Neuronal stem cell (in vitro differentiated cells): ENCODE data around the gene MMP1.

ENCODE experiments used
- DNase-seq: peaks from one replicate; pipeline ENCODE4 v3.0.0-alpha.2; 2013; ENCODE audit warnings: low spot score
- H2AFZ ChIP-seq: one replicate; pipeline ENCODE4 v1.6.1; 2013; ENCODE audit warnings: mild to moderate bottlenecking, low read length, inconsistent platforms
- H2AK5ac ChIP-seq: 2 replicates; pipeline ENCODE4 v1.6.1; 2013; ENCODE audit warnings: low read depth, mild to moderate bottlenecking, inconsistent platforms, low read length, moderate library complexity, mixed read lengths
- H2BK120ac ChIP-seq: 2 replicates; pipeline ENCODE4 v1.6.1; 2013; ENCODE audit warnings: low read depth, mild to moderate bottlenecking, inconsistent platforms, low read length, moderate library complexity, mixed read lengths
- H2BK12ac ChIP-seq: one replicate; pipeline ENCODE4 v1.6.1; 2013; ENCODE audit warnings: low read length, inconsistent platforms
- H2BK15ac ChIP-seq: 2 replicates; pipeline ENCODE4 v1.6.1; 2013; ENCODE audit warnings: mild to moderate bottlenecking, low read length, inconsistent platforms, mixed read lengths
- H2BK5ac ChIP-seq: one replicate; pipeline ENCODE4 v1.6.1; 2013; ENCODE audit warnings: inconsistent platforms, mild to moderate bottlenecking, low read length, moderate library complexity
- H3K14ac ChIP-seq: one replicate; pipeline ENCODE4 v1.6.1; 2013; ENCODE audit warnings: low read length, inconsistent platforms
- H3K18ac ChIP-seq: 2 replicates; pipeline ENCODE4 v1.6.1; 2013; ENCODE audit warnings: low read length, inconsistent platforms
- H3K23ac ChIP-seq: 2 replicates; pipeline ENCODE4 v1.6.1; 2013; ENCODE audit warnings: low read depth, mild to moderate bottlenecking, mixed read lengths, low read length, inconsistent platforms; ENCODE audit not compliant: poor library complexity
- H3K27ac ChIP-seq: replicated peaks from 3 replicates; pipeline ENCODE4 v1.5.1; 2013; ENCODE audit warnings: low read length, inconsistent platforms
- H3K27me3 ChIP-seq, 3 experiments: 2 replicates each; pipeline ENCODE4 v1.6.1; 2013; ENCODE audit warnings: low read length in 3 of 3, mild to moderate bottlenecking in 2 of 3, inconsistent platforms in 1 of 3, low read depth in 1 of 3, mixed read lengths in 1 of 3, moderate library complexity in 1 of 3; ENCODE audit not compliant: control insufficient read depth in 3 of 3, insufficient read depth in 3 of 3
- H3K36me3 ChIP-seq, 2 donors: replicated peaks in 1 of 2; 2 replicates each; pipeline ENCODE4 v1.6.1; 2013; ENCODE audit warnings: low read length in 2 of 2; ENCODE audit not compliant: control insufficient read depth in 2 of 2, insufficient read depth in 2 of 2
- H3K4ac ChIP-seq: 2 replicates; pipeline ENCODE4 v1.6.1; 2013; ENCODE audit warnings: inconsistent platforms, mild to moderate bottlenecking, low read length, moderate library complexity
- H3K4me1 ChIP-seq, 2 donors: 1 replicate in 1 of 2; 2 replicates in 1 of 2; pipeline ENCODE4 v1.6.1; 2013; ENCODE audit warnings: low read length in 2 of 2, low read depth in 1 of 2; ENCODE audit not compliant: control insufficient read depth in 2 of 2, insufficient read depth in 1 of 2
- H3K4me2 ChIP-seq: one replicate; pipeline ENCODE4 v1.6.1; 2013; ENCODE audit warnings: mild to moderate bottlenecking, low read length, inconsistent platforms; ENCODE audit not compliant: insufficient read depth, poor library complexity, severe bottlenecking
- H3K4me3 ChIP-seq, 2 donors: 2 replicates each; pipeline ENCODE4 v1.5.1; 2013; ENCODE audit warnings: low read length in 2 of 2, mild to moderate bottlenecking in 2 of 2, inconsistent platforms in 1 of 2, moderate library complexity in 1 of 2
- H3K79me1 ChIP-seq: one replicate; pipeline ENCODE4 v1.6.1; 2013; ENCODE audit warnings: low read depth, mild to moderate bottlenecking, inconsistent platforms, low read length, moderate library complexity
- H3K9ac ChIP-seq: one replicate; pipeline ENCODE4 v1.6.1; 2013; ENCODE audit warnings: mild to moderate bottlenecking, low read depth, low read length, inconsistent platforms; ENCODE audit not compliant: poor library complexity
- H3K9me3 ChIP-seq, 2 donors: replicated peaks in 1 of 2; 2 replicates each; pipeline versions ENCODE3 to v1.6.1; 2013; ENCODE audit warnings: low read length in 2 of 2, mild to moderate bottlenecking in 2 of 2, inconsistent platforms in 1 of 2, low read depth in 1 of 2, mixed read lengths in 1 of 2, moderate library complexity in 1 of 2; ENCODE audit not compliant: control insufficient read depth in 2 of 2, insufficient read depth in 1 of 2
- H4K8ac ChIP-seq: one replicate; pipeline ENCODE4 v1.6.1; 2013; ENCODE audit warnings: low read depth, mild to moderate bottlenecking, inconsistent platforms, low read length, moderate library complexity
- H4K91ac ChIP-seq: one replicate; pipeline ENCODE4 v1.6.1; 2013; ENCODE audit warnings: low read length, low read depth, mild to moderate bottlenecking, inconsistent platforms; ENCODE audit not compliant: poor library complexity
- WGBS, 2 donors: extraction: QIAGEN DNeasy Blood & Tissue Kit; methylation state at CpG; one replicate each; pipeline ENCODE4 v1.1.7; 2013; ENCODE audit warnings: missing lambda C conversion rate in 2 of 2, mixed read lengths in 1 of 2; ENCODE audit not compliant: insufficient read length in 2 of 2, insufficient replicate concordance in 1 of 2; ENCODE audit errors: extremely low coverage in 2 of 2; 5-methylcytosine and 5-hydroxymethylcytosine counted together

Gene MMP1

DNA sequence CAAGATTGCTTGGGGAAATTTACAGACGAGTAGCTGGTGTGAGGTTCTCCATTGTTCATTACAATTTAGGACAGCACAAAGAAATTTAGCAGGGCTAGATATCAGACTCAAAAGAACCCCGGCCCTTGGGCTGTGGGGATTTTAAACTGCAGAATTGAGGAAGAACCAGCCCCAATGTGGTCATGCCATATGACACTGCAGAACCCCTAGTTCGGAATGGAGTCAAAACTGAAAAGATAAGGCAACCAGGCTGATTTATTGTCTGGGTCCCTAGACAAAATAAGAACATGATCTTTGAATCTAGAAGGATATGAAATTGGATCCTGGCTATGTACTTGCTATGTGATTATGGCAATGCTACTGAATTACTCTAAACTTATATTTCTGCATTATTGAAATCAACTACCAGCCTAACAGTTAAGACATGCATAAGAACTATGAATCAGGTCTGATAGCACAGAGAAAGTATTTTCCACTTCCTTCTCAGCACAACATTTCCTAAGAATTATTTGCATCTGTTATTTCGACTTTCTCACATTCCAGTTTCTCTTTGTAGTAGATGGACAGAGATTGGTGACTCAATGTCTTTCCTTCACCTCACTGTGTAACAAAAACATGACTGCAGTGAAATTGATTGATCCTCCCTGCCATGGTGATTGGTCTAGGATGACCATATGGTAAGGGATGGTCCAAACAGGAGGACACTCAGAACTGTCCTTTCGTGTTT, 32.2 kb upstream of the MMP1 start:
- H4K8ac ChIP-seq: no peak overlapping the region
- H3K27me3 ChIP-seq: no peaks in the 10 kb centered on the region
- no peak overlapping the region for H3K9ac ChIP-seq
- H2BK12ac ChIP-seq: no peak overlapping the region
- no peak overlapping the region for H3K4me3 ChIP-seq
- no peak overlapping the region for H3K14ac ChIP-seq
- H4K91ac ChIP-seq: no peak overlapping the region
- H2AFZ ChIP-seq: peak overlapping the region; percentile 6
- no peak for DNase-seq
- H3K18ac ChIP-seq: no peak overlapping the region
- H3K36me3 ChIP-seq: no peaks in the 10 kb centered on the region
- no peaks in the 10 kb centered on the region for H3K9me3 ChIP-seq
- no peak overlapping the region for H2AK5ac ChIP-seq
- no peaks in the 10 kb centered on the region for H3K4me1 ChIP-seq
- H2BK120ac ChIP-seq: no peak overlapping the region
- H2BK15ac ChIP-seq: no peak overlapping the region
- no peak overlapping the region for H3K27ac ChIP-seq
- H3K23ac ChIP-seq: no peak overlapping the region
- no CpG with 5 or more reads among the region's 5 CpGs for WGBS, 2 donors
- H3K79me1 ChIP-seq: no peaks in the 10 kb centered on the region
- no peak overlapping the region for H3K4ac ChIP-seq
- H2BK5ac ChIP-seq: no peak overlapping the region
- H3K4me2 ChIP-seq: no peak overlapping the region

DNA sequence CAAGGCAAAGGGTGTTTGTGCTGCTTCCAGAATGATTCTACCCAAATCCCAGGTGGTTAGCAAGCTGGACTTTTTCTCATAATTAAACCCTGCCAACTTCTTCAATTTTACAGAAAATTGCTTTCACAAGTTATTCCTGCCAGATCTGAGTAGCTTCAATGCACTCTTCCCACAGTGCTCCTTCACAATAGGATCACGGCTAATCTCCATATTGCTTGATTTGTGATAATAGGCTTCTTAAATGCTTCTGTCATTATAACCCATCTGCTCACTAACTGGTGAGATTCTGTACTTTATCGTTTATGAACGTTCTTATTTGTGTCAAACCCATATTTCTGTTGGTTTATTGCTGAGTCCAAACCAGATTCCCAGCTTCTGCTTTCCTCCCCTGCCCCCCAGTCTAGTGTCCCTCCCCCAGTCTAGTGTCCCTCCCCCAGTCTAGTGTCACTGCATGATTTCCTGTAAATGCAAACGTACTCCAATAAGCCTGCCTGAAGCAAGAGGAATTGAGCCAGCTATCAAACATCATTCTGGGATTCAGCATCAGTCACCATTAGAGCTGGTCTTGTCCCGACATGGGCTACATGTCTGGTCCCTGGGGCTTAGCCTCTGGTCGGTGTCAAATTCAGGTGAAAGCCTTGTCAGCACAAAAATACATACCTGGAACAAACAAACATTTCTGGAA, 31.5 kb upstream of the MMP1 start:
- no peak overlapping the region for H3K4me2 ChIP-seq
- no peak overlapping the region for H3K14ac ChIP-seq
- no peak overlapping the region for H3K23ac ChIP-seq
- H2AK5ac ChIP-seq: no peak overlapping the region
- peak overlapping the region; percentile 6 for H2AFZ ChIP-seq
- no peaks in the 10 kb centered on the region for H3K79me1 ChIP-seq
- H3K36me3 ChIP-seq: no peaks in the 10 kb centered on the region
- H3K27me3 ChIP-seq: no peaks in the 10 kb centered on the region
- no peak overlapping the region for H2BK12ac ChIP-seq
- H3K18ac ChIP-seq: no peak overlapping the region
- no peaks in the 10 kb centered on the region for H3K9me3 ChIP-seq
- DNase-seq: no peak
- no CpG with 5 or more reads among the region's 6 CpGs for WGBS, 2 donors
- no peak overlapping the region for H2BK120ac ChIP-seq
- H3K4ac ChIP-seq: no peak overlapping the region
- H3K9ac ChIP-seq: no peak overlapping the region
- H3K27ac ChIP-seq: no peak overlapping the region
- no peak overlapping the region for H4K8ac ChIP-seq
- no peak overlapping the region for H2BK15ac ChIP-seq
- no peak overlapping the region for H2BK5ac ChIP-seq
- H4K91ac ChIP-seq: no peak overlapping the region
- no peaks in the 10 kb centered on the region for H3K4me1 ChIP-seq
- H3K4me3 ChIP-seq: no peak overlapping the region

DNA sequence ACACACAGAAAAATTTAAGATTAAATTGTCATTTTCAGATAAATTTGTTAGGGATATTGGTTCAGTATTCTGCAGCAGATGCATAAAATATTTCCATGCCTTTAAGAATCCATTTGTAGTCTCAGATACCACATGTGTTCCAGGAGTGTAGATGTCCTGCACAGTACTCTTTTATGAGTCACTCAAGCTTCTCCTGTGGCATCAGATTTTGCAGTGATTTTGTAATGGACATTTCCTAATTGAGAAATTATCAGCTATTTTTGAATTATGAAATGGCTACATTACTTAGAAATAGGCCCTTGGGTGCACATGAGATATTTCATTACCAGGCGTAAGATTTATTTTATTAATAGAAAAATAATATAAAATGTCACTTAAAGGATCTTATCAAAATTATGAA, 26.6 kb upstream of the MMP1 start:
- Histone ChIP-seq H3K4ac (no peak overlapping the region), H3K27ac (no peak overlapping the region), H3K4me3 (no peak overlapping the region), H3K9me3 (no peaks in the 10 kb centered on the region), H3K4me2 (no peak overlapping the region), H3K36me3 (no peaks in the 10 kb centered on the region), H3K9ac (no peak overlapping the region), H2BK5ac (no peak overlapping the region), H2AK5ac (no peak overlapping the region), H2BK15ac (no peak overlapping the region), H3K18ac (no peak overlapping the region), H3K14ac (no peak overlapping the region), H3K79me1 (no peaks in the 10 kb centered on the region), H4K91ac (no peak overlapping the region), H2BK120ac (no peak overlapping the region), H2AFZ (no peak overlapping the region), H4K8ac (no peak overlapping the region), H3K4me1 (no peaks in the 10 kb centered on the region), H2BK12ac (no peak overlapping the region), H3K23ac (no peak overlapping the region), H3K27me3 (no peaks in the 10 kb centered on the region)
- DNase-seq: no peak
- no CpG with 5 or more reads among the region's 1 CpG for WGBS, 2 donors

DNA sequence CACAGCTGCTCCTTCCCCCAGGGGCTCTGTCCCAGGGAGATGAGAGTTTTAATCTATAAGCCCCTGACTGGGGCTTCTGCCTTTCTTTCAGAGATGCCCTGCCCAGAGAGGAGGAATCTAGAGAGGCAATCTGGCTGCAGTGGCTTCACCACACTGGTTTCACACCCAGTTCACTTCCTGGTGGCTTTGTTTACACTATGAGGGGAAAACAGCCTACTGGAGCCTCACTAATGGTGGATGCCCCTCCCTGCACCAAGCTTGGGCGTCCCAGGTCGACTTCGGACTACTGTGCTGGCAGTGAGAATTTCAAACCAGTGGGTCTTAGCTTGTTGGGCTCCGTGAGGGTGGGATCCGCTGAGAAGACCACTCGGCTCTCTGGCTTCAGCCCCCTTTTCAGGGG, 21.5 kb upstream of the MMP1 start:
- Histone ChIP-seq H3K79me1 (no peaks in the 10 kb centered on the region), H3K36me3 (no peaks in the 10 kb centered on the region), H3K4me2 (no peak overlapping the region), H3K4me1 (no peaks in the 10 kb centered on the region), H3K4me3 (no peak overlapping the region), H2BK5ac (no peak overlapping the region), H2AK5ac (no peak overlapping the region), H3K9ac (no peak overlapping the region), H3K18ac (no peak overlapping the region), H3K9me3 (no peaks in the 10 kb centered on the region), H4K8ac (no peak overlapping the region), H3K23ac (no peak overlapping the region), H2AFZ (no peak overlapping the region), H2BK15ac (no peak overlapping the region), H3K14ac (no peak overlapping the region), H4K91ac (no peak overlapping the region), H2BK12ac (no peak overlapping the region), H3K27me3 (no peaks in the 10 kb centered on the region), H3K4ac (no peak overlapping the region), H3K27ac (no peak overlapping the region), H2BK120ac (no peak overlapping the region)
- no CpG with 5 or more reads among the region's 6 CpGs for WGBS, 2 donors
- DNase-seq: no peak
